Ishikawa (cell line): ENCODE data around the gene LCN9.

Experiments
- CEBPB ChIP-seq: IDR thresholded peaks from 2 replicates; pipeline ENCODE4 v1.6.1; 2012
- CREB1 ChIP-seq: IDR thresholded peaks from 2 replicates; pipeline ENCODE4 v1.6.1; 2012; ENCODE audit warnings: low read depth
- EGR1 ChIP-seq: IDR thresholded peaks from 2 replicates; pipeline ENCODE4 v1.6.1; 2012
- EP300 ChIP-seq: IDR thresholded peaks from 2 replicates; pipeline ENCODE4 v1.6.1; 2012; ENCODE audit warnings: borderline replicate concordance
- FOXM1 ChIP-seq: IDR thresholded peaks from 2 replicates; pipeline ENCODE4 v1.6.1; 2012; ENCODE audit warnings: low read depth, borderline replicate concordance
- MAX ChIP-seq: IDR thresholded peaks from 2 replicates; pipeline ENCODE4 v1.6.1; 2012
- NFIC ChIP-seq: IDR thresholded peaks from 2 replicates; pipeline ENCODE4 v1.6.1; 2012
- RAD21 ChIP-seq: IDR thresholded peaks from 2 replicates; pipeline ENCODE4 v1.6.1; 2012; ENCODE audit warnings: low read depth
- REST ChIP-seq: IDR thresholded peaks from 2 replicates; pipeline ENCODE4 v1.6.1; 2012; ENCODE audit warnings: low read depth, mild to moderate bottlenecking
- TAF1 ChIP-seq: IDR thresholded peaks from 2 replicates; pipeline ENCODE4 v1.6.1; 2012; ENCODE audit warnings: low read depth, mild to moderate bottlenecking
- USF1 ChIP-seq: IDR thresholded peaks from 2 replicates; pipeline ENCODE4 v1.6.1; 2012
- ZBTB7A ChIP-seq: IDR thresholded peaks from 2 replicates; pipeline ENCODE4 v1.6.1; 2012; ENCODE audit warnings: low read depth

- TF ChIP-seq REST (no peak), USF1 (no peak), CREB1 (no peak), TAF1 (no peak), EP300 (no peak), MAX (no peak), FOXM1 (no peak), RAD21 (no peak), CEBPB (no peak), NFIC (no peak), EGR1 (no peak), ZBTB7A (no peak)
Observed at GRCh38 chr9:135689011-135689410, 25.9 kb downstream of the LCN9 start.
